GM12878 (cell line): ENCODE data around the gene NT5E. TPM values are rescaled to one million over a fixed set of nuclear protein-coding genes. Genes with fewer than 3 reads are reported as not detected.

Experiments used
- ATAC-seq: fragments of 200-7000 bp; cut with Tn5 transposase; 3 replicates; pipeline ENCODE4 v1.9.1; 2020; ENCODE audit warnings: mild to moderate bottlenecking, moderate library complexity
- BruUV-seq: library from RNA; stranded (reverse); fragments of 400-500 nt; replicated peaks from 2 replicates; lab custom pipeline; 2021; lab: Mats Ljungman, UMichigan
- CTCF ChIA-PET: fragments of 300-600 bp; sonication (Branson Sonifier 250); formaldehyde crosslinking; extraction: SDS; loops from one replicate; lab custom pipeline; 2021; ENCODE audit warnings: inconsistent platforms; lab: Yijun Ruan, JAX
- POLR2A ChIA-PET: fragments of 350-600 bp; formaldehyde crosslinking; extraction: SDS; loops from one replicate; lab custom pipeline; 2021; ENCODE audit warnings: inconsistent platforms; lab: Charles Lee
- RAD21 ChIA-PET: fragments of 300-600 bp; sonication (Branson Sonifier 250); formaldehyde crosslinking; loops from one replicate; lab custom pipeline; 2023; ENCODE audit warnings: antibody characterized with exemption; ENCODE audit not compliant: unreplicated experiment; lab: Charles Lee
- SMC1A ChIA-PET: fragments of 300-600 bp; sonication (Branson Sonifier 250); formaldehyde crosslinking; loops from one replicate; lab custom pipeline; 2023; ENCODE audit not compliant: unreplicated experiment, uncharacterized antibody; lab: Charles Lee
- DNase-seq: peaks from one replicate; pipeline ENCODE4 v3.0.0-alpha.2; 2011; ENCODE audit warnings: low read depth, low spot score
- FAIRE-seq: peaks from 3 replicates; lab custom pipeline; 2011; peaks lifted over from hg19 to GRCh38; lab: Jason Lieb, UNC
- H2AFZ ChIP-seq: 2 replicates; pipeline ENCODE4 v1.6.0; 2011; ENCODE audit warnings: low read depth, low read length, control low read depth; ENCODE audit not compliant: control insufficient read depth
- H3K27ac ChIP-seq: 2 replicates; pipeline ENCODE4 v1.5.1; 2011; ENCODE audit warnings: control low read depth; ENCODE audit not compliant: control insufficient read depth, insufficient read depth
- H3K27me3 ChIP-seq, 2 experiments: replicated peaks in 1 of 2; 2 replicates each; pipeline versions ENCODE4 v1.6.0 to v1.6.1; 2011; ENCODE audit warnings: low read length in 1 of 2; ENCODE audit not compliant: control insufficient read depth in 2 of 2, insufficient read depth in 2 of 2
- H3K36me3 ChIP-seq, 2 experiments: 2 replicates each; pipeline ENCODE4 v1.5.1; 2011; ENCODE audit warnings: low read length in 1 of 2; ENCODE audit not compliant: control insufficient read depth in 2 of 2, insufficient read depth in 2 of 2
- H3K4me1 ChIP-seq: 2 replicates; pipeline ENCODE4 v1.6.1; 2011; ENCODE audit warnings: mild to moderate bottlenecking, low read length, moderate library complexity, mixed read lengths; ENCODE audit not compliant: control insufficient read depth, insufficient read depth
- H3K4me2 ChIP-seq: 2 replicates; pipeline ENCODE4 v1.6.0; 2011; ENCODE audit warnings: control low read depth; ENCODE audit not compliant: control insufficient read depth, insufficient read depth
- H3K4me3 ChIP-seq: fragments of 200-600 bp; sonication (generic); 2 replicates; pipeline ENCODE4 v1.5.1; 2016
- H3K79me2 ChIP-seq: 2 replicates; pipeline ENCODE4 v1.6.0; 2011; ENCODE audit warnings: low read length; ENCODE audit not compliant: control insufficient read depth, insufficient read depth
- H3K9ac ChIP-seq: 2 replicates; pipeline ENCODE4 v1.8.0; 2011; ENCODE audit warnings: low read length, control low read depth, mixed read lengths; ENCODE audit not compliant: control insufficient read depth, insufficient read depth
- H3K9me3 ChIP-seq: replicated peaks from 3 replicates; pipeline ENCODE4 v1.5.1; 2011; ENCODE audit warnings: mild to moderate bottlenecking, low read length; ENCODE audit not compliant: control insufficient read depth, insufficient read depth
- H4K20me1 ChIP-seq: 2 replicates; pipeline ENCODE4 v1.6.0; 2011; ENCODE audit not compliant: control insufficient read depth, insufficient read depth
- PAX5 ChIP-seq: IDR thresholded peaks from 2 replicates; pipeline ENCODE4 v1.6.1; 2011; ENCODE audit warnings: low read depth, low read length, borderline replicate concordance
- POLR2AphosphoS5 ChIP-seq: IDR thresholded peaks from 2 replicates; pipeline ENCODE4 v1.6.1; 2011; ENCODE audit warnings: mild to moderate bottlenecking, low read length, inconsistent platforms
- SIN3A ChIP-seq: IDR thresholded peaks from 2 replicates; pipeline ENCODE4 v1.6.1; 2012; ENCODE audit warnings: low read depth, low read length, improper control_type of control experiment
- STAT1 ChIP-seq: fragments of 450-650 bp; conservative IDR thresholded peaks from 2 replicates; pipeline ENCODE4 v1.6.1; 2014; ENCODE audit warnings: antibody characterized with exemption, mild to moderate bottlenecking
- WRNIP1 ChIP-seq: IDR thresholded peaks from 2 replicates; pipeline ENCODE4 v1.6.1; 2011; ENCODE audit warnings: low read depth, low read length, improper control_type of control experiment, borderline replicate concordance
- in situ Hi-C: fragments of 300-500 bp; cut with MboI; formaldehyde crosslinking; loops from 9 replicates; pipeline ENCODE4 v1.14.3; 2018; ENCODE audit warnings: mixed read lengths
- intact Hi-C: fragments of 100-400 bp; cut with micrococcal nuclease; formaldehyde crosslinking; loops from one replicate; pipeline ENCODE4 v1.14.2; 2022; ENCODE audit not compliant: unreplicated experiment
- polyA plus RNA-seq, 11 experiments: library from polyadenylated mRNA; depleted of rRNA in 4 of 11; unstranded in 6 of 11; stranded (reverse) in 5 of 11; fragments of >200 nt; fragmentation: Nextera tagmentation in 4 of 11; fragmentation: Illumina TruSeq in 1 of 11; extraction: Ambion mirVana in 4 of 11; extraction: Trizol in 1 of 11; gene quantifications; 1 replicate in 1 of 11; 2 replicates in 10 of 11; pipeline versions ENCODE4 v1.2.1 to v1.2.3, GENCODE V29; 2011 to 2016; ENCODE audit warnings: inconsistent platforms in 2 of 11, missing spikeins in 2 of 11, low read depth in 1 of 11
- total RNA-seq, 4 experiments: library from RNA; depleted of rRNA in 3 of 4; stranded (reverse); fragments of >200 nt in 3 of 4; fragmentation: Illumina TruSeq in 1 of 4; extraction: Trizol in 1 of 4; gene quantifications; 2 replicates each; pipeline versions ENCODE4 v1.2.1 to v1.2.3, GENCODE V29; 2013 to 2021
- TF ChIP-seq, protein P1 (sequence below): fragments of 450-650 bp; IDR thresholded peaks from 2 replicates; pipeline ENCODE4 v1.6.1; 2017; ENCODE audit warnings: mild to moderate bottlenecking
- TF ChIP-seq, protein P2 (sequence below): fragments of 450-650 bp; IDR thresholded peaks from 2 replicates; pipeline ENCODE4 v1.6.1; 2017; ENCODE audit warnings: mild to moderate bottlenecking, moderate library complexity
- TF ChIP-seq, protein P3 (sequence below), 3 experiments: IDR thresholded peaks in 2 of 3; conservative IDR thresholded peaks in 1 of 3; 2 replicates each; pipeline ENCODE4 v1.5.1; 2011; ENCODE audit warnings: low read depth in 3 of 3, low read length in 3 of 3, mild to moderate bottlenecking in 3 of 3, control low read depth in 2 of 3, moderate library complexity in 2 of 3, inconsistent platforms in 1 of 3, mixed read lengths in 1 of 3; ENCODE audit not compliant: control insufficient read depth in 2 of 3, insufficient read depth in 1 of 3; ENCODE audit errors: extremely low read depth in 1 of 3
- TF ChIP-seq, protein P4 (sequence below): IDR thresholded peaks from 2 replicates; pipeline ENCODE4 v1.6.1; 2011; ENCODE audit warnings: low read depth, mild to moderate bottlenecking, low read length, moderate library complexity, borderline replicate concordance; ENCODE audit errors: extremely low read depth

Gene NT5E
- total and polyA plus RNA-seq, 10 of the 15 experiments (the other 5 are each of a cell fraction or from before 2014, with no cell fraction given), result 1.9 to 9.7 (median 7.3) TPM

- TF ChIP-seq PAX5, result no peak
- no peak for TF ChIP-seq POLR2AphosphoS5
- TF ChIP-seq, all 136 proteins: peak for 0
Measured at GRCh38 chr6:85416766-85417165, 33.1 kb upstream of the NT5E start (continued).

DNA sequence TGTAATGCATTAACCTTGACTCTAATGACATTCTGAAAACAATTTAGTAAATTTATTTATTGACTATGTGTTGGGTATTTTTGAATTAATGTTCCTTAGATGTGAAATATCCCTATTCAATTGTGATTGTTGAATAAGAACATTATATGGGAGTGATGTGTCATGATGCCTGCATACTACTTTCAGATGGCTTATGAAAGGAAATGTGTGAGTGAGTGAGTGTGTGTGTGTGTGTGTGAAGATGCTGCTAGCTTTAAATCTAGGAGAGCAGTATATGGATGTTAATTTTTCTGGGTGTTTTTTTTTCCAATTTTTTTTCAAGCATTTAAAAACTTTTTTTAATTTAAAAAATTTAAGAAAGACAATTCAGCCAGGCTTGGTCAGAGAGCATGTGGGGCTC lies 32.5 kb upstream of the NT5E start:
- intact Hi-C loops, result no loop called here
- Histone ChIP-seq H4K20me1 (no peaks in the 10 kb centered on the region), H3K27me3 (no peaks in the 10 kb centered on the region), H2AFZ (no peak overlapping the region), H3K4me2 (no peak overlapping the region), H3K27ac (no peak overlapping the region), H3K79me2 (no peaks in the 10 kb centered on the region), H3K36me3 (no peaks in the 10 kb centered on the region), H3K9me3 (no peaks in the 10 kb centered on the region), H3K4me1 (peaks cover 9% of the 10 kb centered on the region), H3K4me3 (no peak overlapping the region), H3K9ac (no peak overlapping the region)
- no peak for TF ChIP-seq SIN3A
- TF ChIP-seq, protein P1, sequence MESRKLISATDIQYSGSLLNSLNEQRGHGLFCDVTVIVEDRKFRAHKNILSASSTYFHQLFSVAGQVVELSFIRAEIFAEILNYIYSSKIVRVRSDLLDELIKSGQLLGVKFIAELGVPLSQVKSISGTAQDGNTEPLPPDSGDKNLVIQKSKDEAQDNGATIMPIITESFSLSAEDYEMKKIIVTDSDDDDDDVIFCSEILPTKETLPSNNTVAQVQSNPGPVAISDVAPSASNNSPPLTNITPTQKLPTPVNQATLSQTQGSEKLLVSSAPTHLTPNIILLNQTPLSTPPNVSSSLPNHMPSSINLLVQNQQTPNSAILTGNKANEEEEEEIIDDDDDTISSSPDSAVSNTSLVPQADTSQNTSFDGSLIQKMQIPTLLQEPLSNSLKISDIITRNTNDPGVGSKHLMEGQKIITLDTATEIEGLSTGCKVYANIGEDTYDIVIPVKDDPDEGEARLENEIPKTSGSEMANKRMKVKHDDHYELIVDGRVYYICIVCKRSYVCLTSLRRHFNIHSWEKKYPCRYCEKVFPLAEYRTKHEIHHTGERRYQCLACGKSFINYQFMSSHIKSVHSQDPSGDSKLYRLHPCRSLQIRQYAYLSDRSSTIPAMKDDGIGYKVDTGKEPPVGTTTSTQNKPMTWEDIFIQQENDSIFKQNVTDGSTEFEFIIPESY, result no peak
- TF ChIP-seq, protein P2, sequence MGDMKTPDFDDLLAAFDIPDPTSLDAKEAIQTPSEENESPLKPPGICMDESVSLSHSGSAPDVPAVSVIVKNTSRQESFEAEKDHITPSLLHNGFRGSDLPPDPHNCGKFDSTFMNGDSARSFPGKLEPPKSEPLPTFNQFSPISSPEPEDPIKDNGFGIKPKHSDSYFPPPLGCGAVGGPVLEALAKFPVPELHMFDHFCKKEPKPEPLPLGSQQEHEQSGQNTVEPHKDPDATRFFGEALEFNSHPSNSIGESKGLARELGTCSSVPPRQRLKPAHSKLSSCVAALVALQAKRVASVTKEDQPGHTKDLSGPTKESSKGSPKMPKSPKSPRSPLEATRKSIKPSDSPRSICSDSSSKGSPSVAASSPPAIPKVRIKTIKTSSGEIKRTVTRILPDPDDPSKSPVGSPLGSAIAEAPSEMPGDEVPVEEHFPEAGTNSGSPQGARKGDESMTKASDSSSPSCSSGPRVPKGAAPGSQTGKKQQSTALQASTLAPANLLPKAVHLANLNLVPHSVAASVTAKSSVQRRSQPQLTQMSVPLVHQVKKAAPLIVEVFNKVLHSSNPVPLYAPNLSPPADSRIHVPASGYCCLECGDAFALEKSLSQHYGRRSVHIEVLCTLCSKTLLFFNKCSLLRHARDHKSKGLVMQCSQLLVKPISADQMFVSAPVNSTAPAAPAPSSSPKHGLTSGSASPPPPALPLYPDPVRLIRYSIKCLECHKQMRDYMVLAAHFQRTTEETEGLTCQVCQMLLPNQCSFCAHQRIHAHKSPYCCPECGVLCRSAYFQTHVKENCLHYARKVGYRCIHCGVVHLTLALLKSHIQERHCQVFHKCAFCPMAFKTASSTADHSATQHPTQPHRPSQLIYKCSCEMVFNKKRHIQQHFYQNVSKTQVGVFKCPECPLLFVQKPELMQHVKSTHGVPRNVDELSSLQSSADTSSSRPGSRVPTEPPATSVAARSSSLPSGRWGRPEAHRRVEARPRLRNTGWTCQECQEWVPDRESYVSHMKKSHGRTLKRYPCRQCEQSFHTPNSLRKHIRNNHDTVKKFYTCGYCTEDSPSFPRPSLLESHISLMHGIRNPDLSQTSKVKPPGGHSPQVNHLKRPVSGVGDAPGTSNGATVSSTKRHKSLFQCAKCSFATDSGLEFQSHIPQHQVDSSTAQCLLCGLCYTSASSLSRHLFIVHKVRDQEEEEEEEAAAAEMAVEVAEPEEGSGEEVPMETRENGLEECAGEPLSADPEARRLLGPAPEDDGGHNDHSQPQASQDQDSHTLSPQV, result no peak
- TF ChIP-seq STAT1, result no peak
- TF ChIP-seq, protein P3, sequence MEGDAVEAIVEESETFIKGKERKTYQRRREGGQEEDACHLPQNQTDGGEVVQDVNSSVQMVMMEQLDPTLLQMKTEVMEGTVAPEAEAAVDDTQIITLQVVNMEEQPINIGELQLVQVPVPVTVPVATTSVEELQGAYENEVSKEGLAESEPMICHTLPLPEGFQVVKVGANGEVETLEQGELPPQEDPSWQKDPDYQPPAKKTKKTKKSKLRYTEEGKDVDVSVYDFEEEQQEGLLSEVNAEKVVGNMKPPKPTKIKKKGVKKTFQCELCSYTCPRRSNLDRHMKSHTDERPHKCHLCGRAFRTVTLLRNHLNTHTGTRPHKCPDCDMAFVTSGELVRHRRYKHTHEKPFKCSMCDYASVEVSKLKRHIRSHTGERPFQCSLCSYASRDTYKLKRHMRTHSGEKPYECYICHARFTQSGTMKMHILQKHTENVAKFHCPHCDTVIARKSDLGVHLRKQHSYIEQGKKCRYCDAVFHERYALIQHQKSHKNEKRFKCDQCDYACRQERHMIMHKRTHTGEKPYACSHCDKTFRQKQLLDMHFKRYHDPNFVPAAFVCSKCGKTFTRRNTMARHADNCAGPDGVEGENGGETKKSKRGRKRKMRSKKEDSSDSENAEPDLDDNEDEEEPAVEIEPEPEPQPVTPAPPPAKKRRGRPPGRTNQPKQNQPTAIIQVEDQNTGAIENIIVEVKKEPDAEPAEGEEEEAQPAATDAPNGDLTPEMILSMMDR (IDR thresholded peaks at IDR 0.05 in 2 of 3, conservative IDR thresholded peaks at IDR 0.05 in 1 of 3; ENCODE audit: control insufficient read depth in 2 of 3, extremely low read depth in 1 of 3, insufficient read depth in 1 of 3, low read depth in 3 of 3, low read length in 3 of 3), result no peak
- no peak for TF ChIP-seq WRNIP1
- TF ChIP-seq, protein P4, sequence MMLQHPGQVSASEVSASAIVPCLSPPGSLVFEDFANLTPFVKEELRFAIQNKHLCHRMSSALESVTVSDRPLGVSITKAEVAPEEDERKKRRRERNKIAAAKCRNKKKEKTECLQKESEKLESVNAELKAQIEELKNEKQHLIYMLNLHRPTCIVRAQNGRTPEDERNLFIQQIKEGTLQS, result no peak
- no TSS peak for BruUV-seq
- in situ Hi-C loops, result no loop called here
- no peak for ATAC-seq
- ChIA-PET SMC1A (interaction anchor here (1.4 kb wide), 1 partner anchor 30 kb away, joined by 4 read pairs; no protein-coding TSS in a partner anchor), POLR2A (no interaction called here), CTCF (interaction anchor here (1.5 kb wide), 1 partner anchor 33 kb away, joined by 5 read pairs; the partner anchor contains the start of gene NT5E), RAD21 (interaction anchor here (0.8 to 1.4 kb wide), 2 partner anchors 11 to 34 kb away, joined by 3 read pairs; no protein-coding TSS in a partner anchor)
- no peak for FAIRE-seq
- no peak for DNase-seq
